Thymus (tissue), 11 donors: ENCODE measurements around the gene ATXN10. TPM values are rescaled to one million over a fixed set of nuclear protein-coding genes. Genes with fewer than 3 reads are reported as not detected.

Experiments
- DNase-seq, 9 donors: peaks; one replicate each; pipeline ENCODE4 v3.0.0-alpha.2; 2013; ENCODE audit warnings: low spot score in 9 of 9, low read depth in 6 of 9, missing footprints in 1 of 9
- H3K27ac ChIP-seq, 2 donors: one replicate each; pipeline ENCODE4 v1.5.1; 2013; ENCODE audit warnings: control low read depth in 1 of 2, low read depth in 1 of 2, low read length in 1 of 2, mild to moderate bottlenecking in 1 of 2, moderate library complexity in 1 of 2
- H3K27me3 ChIP-seq, 2 donors: one replicate each; pipeline ENCODE4 v1.5.1; 2013; ENCODE audit warnings: low read length in 1 of 2; ENCODE audit not compliant: control insufficient read depth in 2 of 2, insufficient read depth in 1 of 2
- H3K36me3 ChIP-seq, 2 donors: one replicate each; pipeline ENCODE4 v1.5.1; 2013; ENCODE audit warnings: low read length in 1 of 2, mild to moderate bottlenecking in 1 of 2, moderate library complexity in 1 of 2; ENCODE audit not compliant: control insufficient read depth in 2 of 2, insufficient read depth in 2 of 2
- H3K4me1 ChIP-seq, 2 donors: one replicate each; pipeline ENCODE4 v1.5.1; 2013; ENCODE audit warnings: low read length in 2 of 2; ENCODE audit not compliant: control insufficient read depth in 2 of 2, insufficient read depth in 2 of 2
- H3K4me3 ChIP-seq, 2 donors: one replicate each; pipeline ENCODE4 v1.5.1; 2013; ENCODE audit warnings: low read length in 2 of 2, control low read depth in 1 of 2, mild to moderate bottlenecking in 1 of 2
- H3K9me3 ChIP-seq, 2 donors: one replicate each; pipeline ENCODE4 v1.5.1; 2013; ENCODE audit warnings: low read length in 1 of 2, mild to moderate bottlenecking in 1 of 2; ENCODE audit not compliant: control insufficient read depth in 2 of 2, insufficient read depth in 1 of 2
- WGBS: extraction: QIAGEN DNeasy Blood & Tissue Kit; methylation state at CpG from one replicate; pipeline ENCODE4 v1.1.7; 2013; 5-methylcytosine and 5-hydroxymethylcytosine counted together
- polyA plus RNA-seq: library from polyadenylated mRNA; stranded (reverse); fragments of 200-250 nt; gene quantifications from one replicate; pipeline ENCODE4 v1.2.3, GENCODE V29; 2013
- total RNA-seq: library from RNA; stranded (reverse); fragments of 120-200 nt; gene quantifications from one replicate; pipeline ENCODE4 v1.2.4, GENCODE V29; 2013
- donor health status: healthy.

The ATXN10 gene
- total and polyA plus RNA-seq, 2 donors = 86.7 to 111 TPM

- H3K27ac ChIP-seq = no peak overlapping the region
- peaks cover 0 to 3% of the 10 kb centered on the region in 2 donors for H3K4me1 ChIP-seq
- DNase-seq = no peak
- H3K9me3 ChIP-seq = no peaks in the 10 kb centered on the region
- WGBS = 87% methylated on average over 32 of the region's 32 CpGs
- no peak overlapping the region for H3K4me3 ChIP-seq
- peaks cover 34 to 56% of the 10 kb centered on the region in 2 donors for H3K27me3 ChIP-seq
- H3K36me3 ChIP-seq = no peaks in the 10 kb centered on the region
Observed at GRCh38 chr22:45882881-45883810, 211.5 kb downstream of the ATXN10 start.

DNA sequence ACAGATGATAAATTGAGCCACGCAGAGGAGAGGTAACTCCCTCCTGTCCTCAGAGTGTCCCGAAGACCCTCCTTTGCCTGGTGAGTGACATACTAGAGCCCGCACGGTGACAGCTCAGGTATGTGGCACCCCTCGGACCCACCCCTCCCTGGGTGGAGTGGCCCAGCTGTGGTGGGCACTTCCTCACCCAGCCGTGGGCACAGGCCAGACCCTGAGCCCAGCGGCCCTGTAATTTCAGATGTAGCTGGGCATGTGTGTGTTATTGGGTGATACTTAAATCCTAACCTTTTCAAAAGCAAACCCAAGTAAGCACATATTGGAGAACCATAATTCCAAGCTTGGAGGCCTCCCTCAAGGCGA is 212.2 kb downstream of the ATXN10 start:
- H3K4me3 ChIP-seq = no peak overlapping the region
- no peaks in the 10 kb centered on the region for H3K9me3 ChIP-seq
- H3K36me3 ChIP-seq = no peaks in the 10 kb centered on the region
- WGBS = 91% methylated on average over 8 of the region's 8 CpGs
- H3K27ac ChIP-seq = no peak overlapping the region
- no peak for DNase-seq
- peaks cover 0 to 3% of the 10 kb centered on the region in 2 donors for H3K4me1 ChIP-seq
- H3K27me3 ChIP-seq = peaks cover 29 to 54% of the 10 kb centered on the region in 2 donors

- 86% methylated on average over 27 of the region's 27 CpGs for WGBS
Observed at GRCh38 chr22:45884201-45885062, 212.8 kb downstream of the ATXN10 start.

GRCh38 chr22:45885171-45885840 is 213.7 kb downstream of the ATXN10 start:
- Histone ChIP-seq H3K36me3 (no peaks in the 10 kb centered on the region), H3K4me1 (peaks cover 0 to 3% of the 10 kb centered on the region in 2 donors), H3K27me3 (peaks cover 24 to 55% of the 10 kb centered on the region in 2 donors), H3K9me3 (peaks cover 0 to 6% of the 10 kb centered on the region in 2 donors), H3K27ac (no peak overlapping the region), H3K4me3 (no peak overlapping the region)
- WGBS = 90% methylated on average over 16 of the region's 16 CpGs
- no peak for DNase-seq

More at GRCh38 chr22:45884201-45885062, 212.8 kb downstream of the ATXN10 start:
- no peaks in the 10 kb centered on the region for H3K9me3 ChIP-seq
- peaks cover 0 to 3% of the 10 kb centered on the region in 2 donors for H3K4me1 ChIP-seq
- H3K4me3 ChIP-seq = no peak overlapping the region
- no peak overlapping the region for H3K27ac ChIP-seq
- H3K36me3 ChIP-seq = no peaks in the 10 kb centered on the region
- H3K27me3 ChIP-seq = peaks cover 30 to 56% of the 10 kb centered on the region in 2 donors
- DNase-seq = no peak

DNA sequence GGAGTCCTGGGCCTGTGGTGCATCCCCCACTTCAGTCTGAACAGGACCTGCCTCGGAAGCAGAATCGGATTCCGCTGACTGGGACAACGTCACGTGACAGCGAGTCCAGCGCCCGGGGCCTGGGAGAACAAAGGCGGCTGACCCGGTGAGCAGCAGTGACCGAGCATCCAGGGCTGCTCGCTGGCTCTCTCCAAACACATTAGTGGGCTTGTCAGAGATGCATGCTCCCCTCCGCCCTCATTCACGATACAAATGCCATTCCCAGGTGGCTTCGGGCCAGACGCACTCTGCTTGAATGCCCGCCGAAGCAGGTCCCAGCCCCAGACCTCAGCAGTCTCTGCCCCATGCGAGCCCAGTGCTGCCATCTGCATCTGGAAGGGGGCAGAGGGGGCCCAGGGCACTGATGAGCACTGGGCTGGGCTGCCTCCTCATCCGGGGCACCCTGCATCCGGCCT is 214.3 kb downstream of the ATXN10 start:
- no peak for DNase-seq
- H3K4me1 ChIP-seq = no peaks in the 10 kb centered on the region
- peaks cover 0 to 10% of the 10 kb centered on the region in 2 donors for H3K9me3 ChIP-seq
- no peaks in the 10 kb centered on the region for H3K36me3 ChIP-seq
- WGBS = 88% methylated on average over 21 of the region's 21 CpGs
- no peak overlapping the region for H3K27ac ChIP-seq
- H3K4me3 ChIP-seq = no peak overlapping the region
- peaks cover 18 to 52% of the 10 kb centered on the region in 2 donors for H3K27me3 ChIP-seq

DNA sequence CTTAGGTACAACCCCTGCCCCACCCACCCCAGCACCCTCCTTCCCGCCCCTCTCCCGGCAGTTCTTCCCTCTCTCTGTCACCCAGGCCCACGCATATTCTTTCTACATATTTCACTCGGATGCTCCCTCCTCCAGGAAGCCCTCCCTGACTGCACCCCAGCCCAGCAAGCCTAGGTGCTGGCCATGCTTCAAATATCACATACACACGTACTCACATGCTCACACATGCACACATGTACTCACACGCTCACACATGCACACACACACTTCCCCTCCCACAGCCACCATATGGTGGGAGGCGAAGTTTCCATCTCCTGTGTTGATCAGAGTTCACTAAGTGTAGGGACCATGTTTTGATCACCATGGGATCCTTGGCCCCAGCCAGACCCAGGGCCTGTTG is 214.9 kb downstream of the ATXN10 start:
- no peak overlapping the region for H3K4me3 ChIP-seq
- H3K27me3 ChIP-seq = peaks cover 18 to 52% of the 10 kb centered on the region in 2 donors
- H3K9me3 ChIP-seq = peaks cover 0 to 10% of the 10 kb centered on the region in 2 donors
- H3K4me1 ChIP-seq = no peaks in the 10 kb centered on the region
- DNase-seq = no peak
- no peaks in the 10 kb centered on the region for H3K36me3 ChIP-seq
- no peak overlapping the region for H3K27ac ChIP-seq
- WGBS = 92% methylated on average over 7 of the region's 7 CpGs

GRCh38 chr22:45887202-45888131 is 215.8 kb downstream of the ATXN10 start:
- WGBS = 92% methylated on average over 22 of the region's 22 CpGs
- Histone ChIP-seq H3K4me3 (no peak overlapping the region), H3K36me3 (no peaks in the 10 kb centered on the region), H3K9me3 (peaks cover 0 to 10% of the 10 kb centered on the region in 2 donors), H3K27ac (no peak overlapping the region), H3K4me1 (no peaks in the 10 kb centered on the region), H3K27me3 (peaks cover 17 to 52% of the 10 kb centered on the region in 2 donors)
- no peak for DNase-seq
